Measurements from ENCODE around the gene DHX35. TPM values are rescaled to one million over a fixed set of nuclear protein-coding genes. Genes with fewer than 3 reads are reported as not detected.
A peak's percentile ranks its signal among the peaks of the same experiment; 100 is the strongest.

DHX35 gene
- total RNA-seq, 4 donors from 2014 or later, result 16.1 to 17.9 (median 16.4) TPM

- 88 to 99% methylated on average over 2 of the region's 2 CpGs for WGBS, 2 donors
- no peaks in the 10 kb centered on the region for H3K27me3 ChIP-seq
Observed at GRCh38 chr20:39075731-39076130, 113.6 kb downstream of the DHX35 start.

GRCh38 chr20:39076958-39077357 is 114.8 kb downstream of the DHX35 start:
- H3K9me3 ChIP-seq, result no peaks in the 10 kb centered on the region
- 49 to 50% methylated on average over 7 of the region's 7 CpGs for WGBS, 2 donors
- H3K36me3 ChIP-seq, result no peaks in the 10 kb centered on the region
- no peaks in the 10 kb centered on the region for H3K4me1 ChIP-seq
- TF ChIP-seq, protein P1, sequence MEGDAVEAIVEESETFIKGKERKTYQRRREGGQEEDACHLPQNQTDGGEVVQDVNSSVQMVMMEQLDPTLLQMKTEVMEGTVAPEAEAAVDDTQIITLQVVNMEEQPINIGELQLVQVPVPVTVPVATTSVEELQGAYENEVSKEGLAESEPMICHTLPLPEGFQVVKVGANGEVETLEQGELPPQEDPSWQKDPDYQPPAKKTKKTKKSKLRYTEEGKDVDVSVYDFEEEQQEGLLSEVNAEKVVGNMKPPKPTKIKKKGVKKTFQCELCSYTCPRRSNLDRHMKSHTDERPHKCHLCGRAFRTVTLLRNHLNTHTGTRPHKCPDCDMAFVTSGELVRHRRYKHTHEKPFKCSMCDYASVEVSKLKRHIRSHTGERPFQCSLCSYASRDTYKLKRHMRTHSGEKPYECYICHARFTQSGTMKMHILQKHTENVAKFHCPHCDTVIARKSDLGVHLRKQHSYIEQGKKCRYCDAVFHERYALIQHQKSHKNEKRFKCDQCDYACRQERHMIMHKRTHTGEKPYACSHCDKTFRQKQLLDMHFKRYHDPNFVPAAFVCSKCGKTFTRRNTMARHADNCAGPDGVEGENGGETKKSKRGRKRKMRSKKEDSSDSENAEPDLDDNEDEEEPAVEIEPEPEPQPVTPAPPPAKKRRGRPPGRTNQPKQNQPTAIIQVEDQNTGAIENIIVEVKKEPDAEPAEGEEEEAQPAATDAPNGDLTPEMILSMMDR (IDR thresholded peaks at IDR 0.05), result no peak
- TF ChIP-seq POLR2A (IDR thresholded peaks at IDR 0.05), result no peak
- intact Hi-C loops (cut with DNase I), result no loop called here
- no peak overlapping the region for H3K27ac ChIP-seq
- no peaks in the 10 kb centered on the region for H3K27me3 ChIP-seq
- H3K4me3 ChIP-seq (replicated peaks in 1 of 3), result no peak overlapping the region
- no peak for DNase-seq

More at GRCh38 chr20:39075731-39076130, 113.6 kb downstream of the DHX35 start:
- intact Hi-C loops (cut with DNase I), result no loop called here
- Histone ChIP-seq H3K4me3 (replicated peaks in 1 of 3) (no peak overlapping the region), H3K9me3 (no peaks in the 10 kb centered on the region), H3K4me1 (no peaks in the 10 kb centered on the region), H3K36me3 (no peaks in the 10 kb centered on the region), H3K27ac (no peak overlapping the region)
- no peak for TF ChIP-seq POLR2A (IDR thresholded peaks at IDR 0.05)
- TF ChIP-seq, protein P1 (IDR thresholded peaks at IDR 0.05), result no peak
- no peak for DNase-seq

DNA sequence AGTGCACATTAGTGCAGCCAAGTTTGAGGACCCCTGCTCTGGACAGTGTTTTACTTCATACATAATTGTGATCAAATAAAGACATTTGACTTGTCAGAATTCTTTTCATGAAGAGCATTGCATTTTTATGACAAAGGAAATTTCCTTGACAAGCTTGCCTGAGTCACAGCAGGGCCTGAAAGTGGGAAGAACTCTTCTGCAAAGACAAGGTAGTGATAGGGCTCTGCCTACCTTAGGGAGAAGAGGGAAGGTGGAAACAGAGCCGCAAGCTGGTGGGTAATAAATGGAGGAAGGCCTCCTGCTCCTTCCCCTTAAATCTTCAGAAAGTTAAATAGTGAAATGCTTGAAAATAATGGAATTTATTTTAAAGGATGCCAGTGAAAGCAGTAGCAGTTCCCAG is 118.2 kb downstream of the DHX35 start:
- TF ChIP-seq, protein P1 (IDR thresholded peaks at IDR 0.05), result no peak
- no peak for TF ChIP-seq POLR2A (IDR thresholded peaks at IDR 0.05)
- no peak overlapping the region for H3K4me3 ChIP-seq (replicated peaks in 1 of 3)
- H3K36me3 ChIP-seq, result no peaks in the 10 kb centered on the region
- 90 to 93% methylated on average over 1 of the region's 1 CpG for WGBS, 2 donors
- intact Hi-C loops (cut with DNase I), result loop anchor here (5.0 kb wide), 1 partner anchor 33 kb away; no protein-coding TSS in a partner anchor
- H3K27ac ChIP-seq, result no peak overlapping the region
- H3K27me3 ChIP-seq, result no peaks in the 10 kb centered on the region
- no peak for DNase-seq
- no peaks in the 10 kb centered on the region for H3K4me1 ChIP-seq
- no peaks in the 10 kb centered on the region for H3K9me3 ChIP-seq

DNA sequence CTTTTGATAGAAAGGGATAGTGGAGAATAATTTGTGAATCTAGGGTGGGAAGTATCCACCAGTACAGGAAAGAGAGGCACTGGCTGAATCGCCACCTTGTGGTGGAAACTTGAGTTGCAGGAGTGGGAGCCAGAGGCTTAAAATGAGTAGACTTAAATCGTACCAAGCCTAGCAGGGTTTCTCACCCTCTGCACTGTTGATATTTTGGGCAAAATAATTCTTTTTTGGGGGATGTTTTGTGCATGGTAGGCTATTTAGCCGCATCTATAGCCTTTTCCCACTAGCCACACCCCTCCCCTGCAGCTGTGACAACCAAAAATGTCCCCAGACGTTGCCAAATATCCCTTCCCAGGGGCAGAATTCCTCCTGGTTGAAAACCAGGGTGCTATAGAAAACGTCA is 119.1 kb downstream of the DHX35 start:
- H3K36me3 ChIP-seq, result no peaks in the 10 kb centered on the region
- no peak overlapping the region for H3K27ac ChIP-seq
- no peaks in the 10 kb centered on the region for H3K4me1 ChIP-seq
- intact Hi-C loops (cut with DNase I), result loop anchor here (5.0 kb wide), 1 partner anchor 34 kb away; no protein-coding TSS in a partner anchor
- peak; percentile 77 to 83 for DNase-seq
- no peaks in the 10 kb centered on the region for H3K9me3 ChIP-seq
- WGBS, 2 donors, result 14 to 17% methylated on average over 5 of the region's 5 CpGs
- H3K4me3 ChIP-seq (replicated peaks in 1 of 3), result no peak overlapping the region
- no peaks in the 10 kb centered on the region for H3K27me3 ChIP-seq
- TF ChIP-seq, protein P1 (IDR thresholded peaks at IDR 0.05), result peak; percentile 69 to 91 (median 75)
- TF ChIP-seq POLR2A (IDR thresholded peaks at IDR 0.05), result no peak

DNA sequence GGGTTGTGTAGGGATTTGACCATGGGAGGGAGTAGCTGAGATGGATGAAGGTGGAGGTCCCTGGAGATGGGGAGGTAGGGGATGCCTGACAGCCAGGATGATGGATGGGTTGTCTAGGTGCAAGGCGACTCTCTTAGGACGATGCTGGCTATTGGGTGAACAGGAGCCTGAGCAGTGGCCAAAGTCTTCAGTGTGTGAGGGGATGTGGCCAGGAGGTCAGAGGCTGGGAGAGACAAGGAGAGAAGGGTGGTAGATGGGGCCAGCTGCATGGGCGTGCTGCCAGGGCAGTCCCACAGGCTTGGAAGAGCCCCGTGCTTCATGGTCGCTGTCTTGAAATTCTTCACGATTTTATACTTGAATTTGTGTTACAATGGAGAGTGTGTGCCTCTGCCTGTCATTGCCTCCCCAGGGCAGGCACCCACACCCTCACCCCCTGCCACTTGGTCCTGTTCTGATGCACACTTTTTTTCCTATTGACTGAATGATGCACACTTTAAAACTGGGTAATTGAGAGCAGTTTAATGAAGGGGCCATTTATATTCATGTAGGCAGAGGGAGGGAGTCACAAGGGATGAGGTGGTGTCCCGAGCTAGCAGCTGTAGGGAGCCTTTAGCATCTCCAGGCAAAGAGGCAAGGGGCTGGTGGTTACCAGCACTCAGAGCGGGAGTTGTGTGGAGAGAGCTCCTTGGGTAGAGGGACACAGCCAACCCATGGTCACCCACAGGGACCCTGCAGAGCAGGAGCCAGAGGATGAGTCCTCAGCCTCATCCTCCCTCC is 120.7 kb downstream of the DHX35 start:
- H3K4me3 ChIP-seq (replicated peaks in 1 of 3), result no peak overlapping the region
- H3K27ac ChIP-seq, result no peak overlapping the region
- no peaks in the 10 kb centered on the region for H3K4me1 ChIP-seq
- WGBS, 2 donors, result 72 to 75% methylated on average over 8 of the region's 8 CpGs
- no peaks in the 10 kb centered on the region for H3K36me3 ChIP-seq
- no peaks in the 10 kb centered on the region for H3K27me3 ChIP-seq
- no peaks in the 10 kb centered on the region for H3K9me3 ChIP-seq
- intact Hi-C loops (cut with DNase I), result loop anchor here (5.0 kb wide), 1 partner anchor 36 kb away; no protein-coding TSS in a partner anchor
- TF ChIP-seq, protein P1 (IDR thresholded peaks at IDR 0.05), result no peak
- TF ChIP-seq POLR2A (IDR thresholded peaks at IDR 0.05), result no peak
- no peak for DNase-seq
